GM21786 (cell line): ENCODE data around the gene HES3.

Source experiments
- ATAC-seq: cut with Tn5 transposase; IDR thresholded peaks from one replicate; pipeline ENCODE4 v1.9.1; 2021; ENCODE audit not compliant: unreplicated experiment

The HES3 gene

GRCh38 chr1:6260961-6261614, 17.1 kb downstream of the HES3 start, which contains the start of gene GPR153:
GPR153 (minus strand) TSS chr1:6261098; CDS start chr1:6254905, 6,193 bp downstream.
- no peak for ATAC-seq

GRCh38 chr1:6261615-6261995, 17.6 kb downstream of the HES3 start:
- no peak for ATAC-seq

DNA sequence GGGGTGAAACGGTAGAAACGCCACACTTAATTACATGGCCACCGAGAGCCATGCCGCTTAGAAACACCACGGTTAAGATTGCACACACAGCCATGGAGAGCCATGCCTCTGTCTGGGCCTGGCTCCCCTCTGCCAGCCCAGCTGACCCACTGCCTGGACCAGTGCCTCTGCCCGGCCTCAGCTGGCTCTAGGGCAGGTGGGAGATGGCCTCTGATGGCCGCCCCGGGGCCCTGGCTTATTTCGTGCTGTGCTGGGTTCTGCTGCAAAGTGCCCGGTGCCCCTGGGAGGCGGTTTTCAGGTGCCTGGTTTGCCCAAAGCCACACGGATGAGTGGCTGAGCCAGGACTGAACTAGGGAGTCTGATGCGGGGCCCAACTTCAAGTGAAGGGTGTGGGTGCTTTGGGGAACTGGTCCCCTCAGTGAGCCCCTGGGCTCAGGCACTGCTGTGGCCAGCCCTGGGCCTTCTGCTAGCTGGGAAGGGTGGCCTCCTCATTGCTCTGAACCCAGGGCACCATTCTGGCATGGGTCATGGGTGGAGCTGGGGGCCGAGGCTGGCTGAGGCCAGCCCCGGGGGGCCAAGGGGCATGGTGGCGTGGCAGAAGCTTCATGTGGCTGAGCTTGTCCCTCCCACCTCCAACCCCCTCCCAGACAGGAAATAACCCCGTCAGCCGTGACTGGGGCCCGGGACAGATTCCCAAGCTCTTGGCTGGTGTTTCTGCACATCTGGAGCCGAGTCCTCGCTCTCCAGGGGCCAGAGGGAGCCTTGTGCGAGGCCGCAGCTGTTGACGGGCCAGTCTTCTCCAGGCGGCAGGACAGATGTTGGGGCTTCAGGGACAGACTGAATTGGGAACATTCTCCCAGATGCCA, 18.8 kb downstream of the HES3 start:
- ATAC-seq, result no peak

- ATAC-seq, result no peak
These were observed 19.7 kb downstream of the HES3 start for GRCh38 chr1:6263716-6264115.

DNA sequence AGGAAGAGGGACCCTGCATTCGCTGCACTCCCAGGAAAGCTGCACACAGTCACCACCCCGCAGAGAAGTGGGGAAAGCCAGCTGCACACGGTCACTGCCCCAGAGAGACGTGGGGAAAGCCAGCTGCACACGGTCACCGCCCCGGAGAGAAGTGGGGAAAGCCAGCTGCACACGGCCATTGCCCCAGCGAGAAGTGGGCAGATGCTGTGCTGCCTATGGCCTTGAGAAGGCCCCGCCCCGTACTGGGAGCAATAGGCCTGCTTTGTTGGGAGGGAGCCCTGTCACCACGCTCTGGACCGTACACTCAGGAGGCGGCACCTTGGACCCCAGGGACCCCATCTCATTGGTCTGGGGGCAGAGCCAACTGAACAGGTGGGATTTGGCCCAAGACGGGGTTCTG, 21.2 kb downstream of the HES3 start:
- no peak for ATAC-seq

GRCh38 chr1:6266641-6267040, 22.7 kb downstream of the HES3 start:
- no peak for ATAC-seq

- ATAC-seq, result no peak
These were observed 23.8 kb downstream of the HES3 start for GRCh38 chr1:6267686-6268322.

DNA sequence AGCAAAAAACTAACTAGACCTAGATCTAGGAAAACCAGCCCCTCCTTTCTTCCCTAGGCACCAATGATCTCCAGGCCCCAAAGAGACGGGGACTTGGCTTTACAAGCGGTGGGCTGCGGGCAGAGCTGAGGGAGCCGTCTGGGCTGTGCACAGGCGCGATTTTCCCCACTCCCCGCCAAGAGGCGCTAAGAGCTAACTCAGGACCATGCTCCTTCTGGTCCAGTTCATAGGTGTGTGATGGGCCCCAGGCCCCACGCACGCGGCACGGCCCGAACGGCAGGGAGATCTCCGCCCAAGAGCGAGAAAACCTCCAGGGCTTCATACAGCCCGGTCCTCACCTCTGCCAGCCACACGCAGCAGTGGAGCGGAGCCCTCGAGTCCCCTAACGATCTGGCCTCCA, 24.4 kb downstream of the HES3 start:
- ATAC-seq, result no peak

DNA sequence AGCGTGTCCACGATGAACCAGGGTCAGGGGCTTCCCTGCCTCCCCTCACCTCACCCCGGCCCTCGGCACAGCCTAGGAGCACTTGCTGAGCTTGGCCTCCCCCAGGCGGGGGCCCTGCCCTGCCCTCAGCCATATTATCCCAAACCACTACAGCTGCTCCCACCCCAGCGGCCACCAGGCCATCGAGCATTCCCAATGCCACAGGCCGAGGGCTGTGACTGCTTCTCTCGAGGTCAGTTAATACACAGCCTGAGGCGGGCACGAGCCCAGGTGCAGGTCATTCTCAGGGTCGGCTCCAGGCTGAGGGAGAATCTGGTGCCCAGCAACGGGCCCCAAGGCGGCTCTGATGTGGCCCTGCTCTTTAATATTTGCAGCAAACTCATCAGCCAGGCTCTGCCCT, 25.3 kb downstream of the HES3 start:
- no peak for ATAC-seq

DNA sequence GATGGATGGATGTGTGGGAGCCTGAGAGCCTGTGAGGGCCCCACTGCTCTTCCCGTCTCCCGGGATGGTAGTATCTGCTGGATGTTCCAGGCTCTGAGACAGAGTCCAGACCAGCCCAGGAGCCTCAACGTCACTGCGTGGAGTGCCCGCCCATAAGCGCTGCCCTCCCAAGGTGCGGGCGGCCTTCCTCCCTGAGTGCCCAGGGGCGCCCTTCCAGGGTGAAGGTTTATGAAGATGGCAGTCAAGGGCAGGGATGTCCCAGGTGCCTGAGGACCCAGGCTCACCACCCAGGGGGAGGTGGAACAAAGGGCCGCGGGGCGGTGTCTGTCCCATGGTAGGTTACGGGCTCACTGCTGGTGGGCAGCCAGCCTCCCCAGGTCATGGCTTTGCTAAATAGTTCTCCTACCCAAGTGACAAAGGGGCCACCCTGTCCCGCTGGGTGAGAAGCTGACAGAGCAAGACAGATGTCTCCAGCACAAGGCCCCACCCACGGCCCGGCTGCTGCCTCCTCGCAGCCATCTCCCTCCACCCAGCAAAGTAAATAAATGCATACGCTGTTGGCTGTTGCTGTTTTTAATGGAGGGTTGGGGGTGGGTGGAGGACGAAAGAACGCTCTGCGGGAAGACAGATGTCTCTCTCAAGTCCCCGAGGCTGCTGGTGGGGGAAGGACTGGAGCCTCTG, 25.9 kb downstream of the HES3 start:
- ATAC-seq, result no peak

GRCh38 chr1:6270401-6270800, 26.4 kb downstream of the HES3 start:
- ATAC-seq, result no peak

DNA sequence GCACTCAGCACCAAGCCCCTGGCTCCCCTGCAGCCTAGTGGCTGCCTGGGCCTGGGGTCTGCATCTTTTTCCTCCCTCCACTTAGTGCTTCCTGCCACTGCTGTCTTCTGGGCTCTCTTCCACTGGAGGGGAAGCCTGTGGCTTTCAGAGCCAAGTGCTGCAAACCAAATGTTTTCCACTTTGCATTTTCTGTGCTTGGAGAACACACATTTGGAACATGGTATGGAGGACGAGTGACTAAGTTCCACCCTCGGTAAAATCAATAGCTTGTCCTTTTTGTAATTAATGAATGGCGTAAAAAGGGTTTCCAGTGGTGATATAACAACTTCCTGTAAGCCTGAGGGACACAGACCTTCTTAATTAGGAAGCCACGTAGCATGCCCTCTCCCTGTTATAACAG, 27.0 kb downstream of the HES3 start:
- no peak for ATAC-seq

DNA sequence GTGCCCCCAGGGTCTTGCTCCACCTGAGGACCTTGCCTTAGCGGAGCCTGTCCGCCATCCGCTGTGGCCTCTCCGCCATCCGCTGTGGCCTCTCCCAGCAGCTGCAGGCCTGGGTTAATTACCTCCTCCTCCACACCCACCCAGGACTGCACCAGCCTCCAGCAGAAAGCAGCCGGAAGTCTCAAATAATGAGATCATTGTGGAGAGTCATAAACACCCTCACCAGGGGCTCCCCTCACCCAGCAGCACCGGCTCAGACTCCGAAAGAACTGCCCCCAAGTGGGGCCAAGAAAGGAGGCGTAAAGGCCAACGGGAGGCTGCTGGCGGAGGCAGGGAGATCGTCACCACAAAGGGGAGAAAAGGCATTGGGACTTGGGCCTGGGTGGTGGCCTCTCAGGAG, 27.6 kb downstream of the HES3 start:
- no peak for ATAC-seq

DNA sequence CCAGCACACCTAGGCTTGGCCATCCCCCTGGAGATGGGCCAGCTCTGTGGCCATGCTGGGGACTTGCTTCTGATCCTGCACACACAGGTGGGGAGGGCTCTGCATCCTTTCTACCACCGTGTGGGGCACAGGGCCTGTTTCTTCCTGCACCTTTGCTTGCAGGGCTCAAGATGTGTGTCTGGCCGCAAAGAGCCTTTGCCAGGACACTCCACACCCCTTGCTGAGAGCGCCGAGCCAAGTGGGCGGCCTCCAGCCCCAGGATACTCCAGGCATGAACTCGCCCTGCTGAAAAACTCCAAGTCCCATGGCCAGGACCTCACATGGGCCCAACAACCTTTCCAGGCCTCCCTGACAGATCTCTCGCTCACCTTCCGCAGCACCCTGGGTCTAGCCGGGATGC, 28.5 kb downstream of the HES3 start:
- ATAC-seq, result no peak

- ATAC-seq, result no peak
These were observed 28.9 kb downstream of the HES3 start for GRCh38 chr1:6272868-6273267.

DNA sequence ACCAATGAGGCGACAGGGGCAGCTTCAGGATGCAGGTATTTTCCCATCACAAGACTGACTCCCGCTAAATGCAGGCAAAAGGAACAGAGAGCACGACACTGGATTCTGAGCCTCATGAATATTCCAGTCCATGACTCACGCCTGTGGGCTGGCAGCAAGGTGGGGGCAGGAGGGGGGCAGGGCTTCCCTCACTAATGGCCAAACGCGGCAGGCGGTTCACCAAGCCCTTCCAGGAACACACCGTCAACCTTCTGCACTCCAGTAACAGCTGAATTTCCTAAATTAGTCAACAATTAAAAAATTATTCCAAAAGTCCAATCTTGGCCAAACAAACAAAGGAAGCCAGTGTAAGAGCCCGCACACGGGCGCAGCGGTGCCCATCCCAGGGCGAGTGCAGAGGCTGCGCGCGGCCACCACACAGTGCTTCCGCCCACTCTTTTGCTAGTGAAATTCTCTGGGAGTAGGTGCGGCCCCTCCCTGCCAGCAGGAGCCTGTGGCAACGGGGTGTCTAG, 29.5 kb downstream of the HES3 start:
- no peak for ATAC-seq

GRCh38 chr1:6274102-6274501, 30.1 kb downstream of the HES3 start:
- no peak for ATAC-seq

- ATAC-seq, result no peak
These were observed 30.7 kb downstream of the HES3 start for GRCh38 chr1:6274622-6275139.

DNA sequence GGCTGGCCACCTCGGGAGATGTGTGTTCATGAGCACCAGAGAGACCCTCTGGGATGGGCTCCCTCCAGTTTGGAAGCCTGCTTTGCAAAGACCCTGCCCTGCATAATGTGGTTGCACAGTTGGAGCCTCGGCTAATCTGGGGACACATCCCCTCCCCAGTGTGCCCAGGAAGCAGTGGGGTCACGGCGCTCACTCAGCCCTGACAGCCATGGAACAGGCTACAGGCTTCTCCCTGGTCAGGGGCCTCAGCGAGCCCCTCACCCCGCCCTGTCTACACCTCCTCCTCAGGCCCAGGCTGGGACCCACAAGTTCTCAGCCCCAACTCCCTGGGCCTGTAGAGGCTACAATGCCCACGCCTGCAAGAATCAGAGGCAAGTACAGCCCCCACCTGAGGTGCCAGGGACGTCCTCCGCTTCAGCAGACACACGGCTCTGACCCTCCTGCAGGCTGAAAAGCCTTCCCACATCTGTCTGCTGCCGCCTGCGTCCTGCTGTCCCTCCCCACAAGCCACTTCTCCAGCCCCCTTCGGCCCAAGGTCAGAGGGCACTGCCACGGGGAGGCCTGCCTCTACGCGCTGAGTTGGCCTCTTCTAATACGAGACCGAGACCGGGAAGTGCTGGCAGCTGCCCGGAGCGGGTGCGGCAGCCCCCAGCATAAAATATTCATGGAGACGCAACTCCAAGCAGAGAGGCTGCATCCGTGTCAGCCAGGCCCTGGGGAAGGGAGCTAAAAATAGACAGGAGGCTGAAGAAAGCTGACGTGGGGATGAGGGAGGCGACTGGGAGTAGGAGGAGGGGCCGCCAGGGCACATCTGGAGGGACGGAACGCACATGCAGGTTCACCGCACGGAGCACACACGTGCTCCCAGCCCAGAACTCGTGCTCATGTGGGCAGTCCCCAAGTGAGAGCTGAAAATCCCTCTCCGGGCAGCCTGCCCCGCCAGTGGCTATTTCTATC, 32.1 kb downstream of the HES3 start:
- ATAC-seq, result no peak
